ELF-1 (cell line): Measurements from ENCODE around the gene WNT4.
A peak's percentile ranks its signal among the peaks of the same experiment; 100 is the strongest.
"Not testable (repeated sequence)": the region's sequence is repeated elsewhere in the genome, so short reads cannot be mapped to it uniquely, and the experiment has no call there.

Experiments used
- DNase-seq: peaks from one replicate; pipeline ENCODE4 v3.0.0-alpha.2; 2016; ENCODE audit warnings: low read depth, low spot score

Gene WNT4

GRCh38 chr1:22111115-22111514 lies 31.8 kb downstream of the WNT4 start:
- no peak for DNase-seq

- DNase-seq: no peak
These were observed 32.9 kb downstream of the WNT4 start for GRCh38 chr1:22110016-22110415.

GRCh38 chr1:22108339-22109105 lies 34.4 kb downstream of the WNT4 start:
- peak; percentile 33 for DNase-seq

GRCh38 chr1:22107126-22107525 lies 35.8 kb downstream of the WNT4 start:
- no peak for DNase-seq

- DNase-seq: peak; percentile 54
These were observed 37.2 kb downstream of the WNT4 start for GRCh38 chr1:22105611-22106207.

- no peak for DNase-seq
These were observed 37.9 kb downstream of the WNT4 start for GRCh38 chr1:22104865-22105437.

GRCh38 chr1:22104094-22104493 lies 38.8 kb downstream of the WNT4 start:
- DNase-seq: no peak

GRCh38 chr1:22102746-22103145 lies 40.2 kb downstream of the WNT4 start:
- DNase-seq: no peak

GRCh38 chr1:22101995-22102394 lies 40.9 kb downstream of the WNT4 start:
- DNase-seq: no peak

GRCh38 chr1:22101199-22101598 lies 41.7 kb downstream of the WNT4 start:
- DNase-seq: no peak

- no peak for DNase-seq
These were observed 42.7 kb downstream of the WNT4 start for GRCh38 chr1:22100168-22100567.

- no peak for DNase-seq
These were observed 44.1 kb downstream of the WNT4 start for GRCh38 chr1:22098752-22099151.

- DNase-seq: no peak
These were observed 46.4 kb downstream of the WNT4 start for GRCh38 chr1:22096463-22096862.

GRCh38 chr1:22096036-22096435 lies 46.9 kb downstream of the WNT4 start:
- no peak for DNase-seq

GRCh38 chr1:22093513-22093912 lies 49.4 kb downstream of the WNT4 start:
- DNase-seq: no peak

GRCh38 chr1:22092026-22092768 lies 50.7 kb downstream of the WNT4 start:
- DNase-seq: not testable (repeated sequence)

- no peak for DNase-seq
These were observed 52.0 kb downstream of the WNT4 start for GRCh38 chr1:22090867-22091266.

- DNase-seq: peak; percentile 16
These were observed 53.1 kb downstream of the WNT4 start for GRCh38 chr1:22089787-22090186.

- DNase-seq: no peak
These were observed 53.7 kb downstream of the WNT4 start for GRCh38 chr1:22089134-22089571.

- DNase-seq: no peak
These were observed 54.6 kb downstream of the WNT4 start for GRCh38 chr1:22088331-22088730.

- DNase-seq: no peak
These were observed 62.7 kb downstream of the WNT4 start for GRCh38 chr1:22080191-22080590.

- no peak for DNase-seq
These were observed 64.8 kb downstream of the WNT4 start for GRCh38 chr1:22078133-22078532.
